HCT116 (cell line): Measurements from ENCODE around the gene TCP11L2. TPM values are rescaled to one million over a fixed set of nuclear protein-coding genes. Genes with fewer than 3 reads are reported as not detected.
"Not testable (repeated sequence)": the region's sequence is repeated elsewhere in the genome, so short reads cannot be mapped to it uniquely, and the experiment has no call there.

Experiments used
- ATAC-seq: fragments of 200-7000 bp; cut with Tn5 transposase; 2 replicates; pipeline ENCODE4 v1.9.1; 2020; ENCODE audit warnings: mild to moderate bottlenecking, moderate library complexity
- BruUV-seq: library from RNA; stranded (reverse); fragments of 400-500 nt; replicated peaks from 2 replicates; lab custom pipeline; 2021; lab: Mats Ljungman, UMichigan
- CTCF ChIA-PET: fragments of 300-600 bp; sonication (Branson Sonifier 250); formaldehyde crosslinking; loops from one replicate; lab custom pipeline; 2021; ENCODE audit warnings: antibody characterized with exemption; lab: Charles Lee
- POLR2A ChIA-PET: fragments of 300-600, 350-600 bp; sonication (Branson Sonifier 250); formaldehyde crosslinking; loops from one replicate; lab custom pipeline; 2021; ENCODE audit warnings: antibody characterized with exemption; lab: Charles Lee
- RAD21 ChIA-PET, 2 experiments: fragments of 300-600 bp; sonication (Branson Sonifier 250); formaldehyde crosslinking; loops; one replicate each; lab custom pipeline; 2023; ENCODE audit warnings: low total read pairs in 2 of 2; ENCODE audit not compliant: uncharacterized antibody in 2 of 2, unreplicated experiment in 2 of 2, low non-redundant PET in 1 of 2; lab: Charles Lee
- DNase-seq: peaks from one replicate; pipeline ENCODE4 v3.0.0-alpha.2; 2010; ENCODE audit warnings: low read depth, low spot score
- H2AFZ ChIP-seq: fragments of 200-600 bp; shearing (Covaris generic), sonication (generic); 2 replicates; pipeline ENCODE4 v1.6.1; 2017; ENCODE audit warnings: low read depth, mixed run types, mixed read lengths, antibody characterized with exemption, low read length; ENCODE audit not compliant: poor library complexity, severe bottlenecking
- H3K27ac ChIP-seq: 2 replicates; pipeline ENCODE4 v1.5.1; 2012; ENCODE audit warnings: low read depth, low read length
- H3K27me3 ChIP-seq: fragments of 200-600 bp; sonication (generic); 2 replicates; pipeline ENCODE4 v1.6.1; 2016; ENCODE audit warnings: mixed run types, low read length, mixed read lengths; ENCODE audit not compliant: insufficient read depth
- H3K36me3 ChIP-seq, 2 experiments: fragments of 200-500 bp in 1 of 2; fragments of 200-600 bp in 1 of 2; sonication (Bioruptor generic) in 1 of 2; sonication (generic) in 1 of 2; 2 replicates each; pipeline versions ENCODE4 v1.5.1 to v1.6.1; 2014 to 2016; ENCODE audit warnings: low read length in 2 of 2, inconsistent platforms in 1 of 2, mixed read lengths in 1 of 2, mixed run types in 1 of 2; ENCODE audit not compliant: insufficient read depth in 2 of 2, control insufficient read depth in 1 of 2
- H3K4me1 ChIP-seq, 2 experiments: fragments of 200-600 bp in 1 of 2; sonication (generic) in 1 of 2; 2 replicates each; pipeline versions ENCODE4 v1.5.1 to v1.6.1; 2012 to 2017; ENCODE audit warnings: low read length in 2 of 2, inconsistent platforms in 1 of 2, mild to moderate bottlenecking in 1 of 2, mixed read lengths in 1 of 2, mixed run types in 1 of 2, moderate library complexity in 1 of 2; ENCODE audit not compliant: insufficient read depth in 2 of 2, control insufficient read depth in 1 of 2
- H3K4me2 ChIP-seq: fragments of 200-600 bp; sonication (generic); 2 replicates; pipeline ENCODE4 v1.6.1; 2017; ENCODE audit warnings: mixed run types, low read length, mixed read lengths
- H3K4me3 ChIP-seq, 2 experiments: fragments of 200-600 bp in 1 of 2; sonication (generic) in 1 of 2; replicated peaks in 1 of 2; 2 replicates each; pipeline ENCODE4 v1.5.1; 2011 to 2016; ENCODE audit warnings: low read length in 2 of 2, control low read depth in 1 of 2, low read depth in 1 of 2, mild to moderate bottlenecking in 1 of 2, mixed read lengths in 1 of 2, mixed run types in 1 of 2
- H3K79me2 ChIP-seq: fragments of 200-600 bp; sonication (generic); 2 replicates; pipeline ENCODE4 v1.6.1; 2017; ENCODE audit warnings: mild to moderate bottlenecking, mixed run types, low read length, moderate library complexity, mixed read lengths; ENCODE audit not compliant: insufficient read depth
- H3K9ac ChIP-seq: fragments of 200-600 bp; sonication (generic); 2 replicates; pipeline ENCODE4 v1.6.1; 2016; ENCODE audit warnings: low read length, mixed read lengths
- H3K9me2 ChIP-seq: fragments of 200-600 bp; sonication (generic), shearing (Covaris generic); 2 replicates; pipeline ENCODE4 v1.6.1; 2017; ENCODE audit warnings: mixed run types, mild to moderate bottlenecking, moderate library complexity; ENCODE audit not compliant: insufficient read depth
- H3K9me3 ChIP-seq, 2 experiments: fragments of 200-500 bp in 1 of 2; fragments of 200-600 bp in 1 of 2; sonication (Bioruptor generic) in 1 of 2; sonication (generic) in 1 of 2; 2 replicates each; pipeline ENCODE4 v1.6.1; 2014 to 2017; ENCODE audit warnings: low read length in 2 of 2, mixed read lengths in 2 of 2, inconsistent platforms in 1 of 2, low read depth in 1 of 2, mild to moderate bottlenecking in 1 of 2, mixed run types in 1 of 2, moderate library complexity in 1 of 2; ENCODE audit not compliant: control insufficient read depth in 1 of 2, insufficient read depth in 1 of 2
- H4K20me1 ChIP-seq: fragments of 200-600 bp; sonication (generic), shearing (Covaris generic); 2 replicates; pipeline ENCODE4 v1.6.1; 2017; ENCODE audit warnings: mixed run types, mild to moderate bottlenecking, moderate library complexity; ENCODE audit not compliant: insufficient read depth
- EGR1 ChIP-seq: IDR thresholded peaks from 2 replicates; pipeline ENCODE4 v1.6.1; 2012; ENCODE audit warnings: low read depth
- EZH2 ChIP-seq: fragments of 200-600 bp; sonication (generic); IDR thresholded peaks from 2 replicates; pipeline ENCODE4 v1.6.1; 2017; ENCODE audit warnings: antibody characterized with exemption, mixed run types
- EZH2phosphoT487 ChIP-seq: fragments of 200-600 bp; IDR thresholded peaks from 2 replicates; pipeline ENCODE4 v1.6.1; 2018; ENCODE audit warnings: antibody characterized with exemption, borderline replicate concordance
- JUND ChIP-seq: IDR thresholded peaks from 2 replicates; pipeline ENCODE4 v1.6.1; 2012
- POLR2AphosphoS5 ChIP-seq: IDR thresholded peaks from 2 replicates; pipeline ENCODE4 v1.6.1; 2011; ENCODE audit warnings: mild to moderate bottlenecking, low read depth, low read length, moderate library complexity
- RAD21 ChIP-seq: IDR thresholded peaks from 2 replicates; pipeline ENCODE4 v1.6.1; 2012; ENCODE audit warnings: low read depth, mild to moderate bottlenecking
- SRF ChIP-seq: IDR thresholded peaks from 2 replicates; pipeline ENCODE4 v1.6.1; 2012; ENCODE audit warnings: low read depth
- TCF7L2 ChIP-seq: IDR thresholded peaks from 2 replicates; pipeline ENCODE4 v1.7.0; 2011; ENCODE audit warnings: borderline replicate concordance, inconsistent platforms; ENCODE audit not compliant: insufficient read depth, insufficient read length; ENCODE audit errors: extremely low read depth
- YY1 ChIP-seq: IDR thresholded peaks from 2 replicates; pipeline ENCODE4 v1.6.1; 2011; ENCODE audit warnings: low read length, low read depth, moderate library complexity, mild to moderate bottlenecking; ENCODE audit not compliant: insufficient replicate concordance; ENCODE audit errors: extremely low read depth
- ZNF274 ChIP-seq: fragments of 200-500 bp; sonication (Bioruptor generic); IDR thresholded peaks from 2 replicates; pipeline ENCODE4 v1.6.1; 2014; ENCODE audit warnings: mild to moderate bottlenecking, low read depth, low read length, inconsistent platforms
- intact Hi-C: fragments of 100-400 bp; cut with micrococcal nuclease; formaldehyde crosslinking; loops from 2 replicates; pipeline ENCODE4 v1.10.0; 2022
- total RNA-seq: library from RNA; stranded (reverse); gene quantifications from one replicate; pipeline ENCODE4 v1.2.1, GENCODE V29; 2021; ENCODE audit not compliant: unreplicated experiment
- TF ChIP-seq, protein P1 (sequence below), 3 experiments: fragments of 200-600 bp in 1 of 3; sonication (generic) in 1 of 3; IDR thresholded peaks in 2 of 3; conservative IDR thresholded peaks in 1 of 3; 2 replicates each; pipeline ENCODE4 v1.5.1; 2012 to 2017; ENCODE audit warnings: low read depth in 2 of 3, low read length in 2 of 3, antibody characterized with exemption in 1 of 3, borderline replicate concordance in 1 of 3, control low read depth in 1 of 3, mild to moderate bottlenecking in 1 of 3, mixed read lengths in 1 of 3, mixed run types in 1 of 3, moderate library complexity in 1 of 3; ENCODE audit not compliant: insufficient read depth in 1 of 3
- TF ChIP-seq, protein P2 (sequence below): IDR thresholded peaks from 2 replicates; pipeline ENCODE4 v1.6.1; 2012

TCP11L2 gene
- total RNA-seq, 1 experiment from 2014 or later: 14.4 TPM

DNA sequence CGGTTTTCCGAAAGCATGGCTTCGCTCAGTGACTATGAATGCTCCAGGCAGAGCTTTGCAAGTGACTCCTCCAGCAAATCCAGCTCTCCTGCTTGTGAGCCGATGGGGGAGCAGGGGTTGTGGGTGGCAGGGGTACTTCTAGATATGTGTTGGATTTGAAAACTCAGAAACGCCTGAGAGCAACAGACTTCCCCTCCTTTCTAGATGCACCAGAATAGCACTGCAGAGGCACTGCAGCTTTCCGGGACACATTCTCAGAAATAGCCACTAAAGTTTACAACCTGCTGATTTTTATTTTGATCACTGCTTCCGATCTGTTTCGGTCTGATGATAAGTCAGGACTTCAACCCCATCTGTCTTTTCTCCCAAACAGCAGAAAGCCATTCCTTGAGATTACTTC, 8.6 kb downstream of the TCP11L2 start (continued):
- TF ChIP-seq, protein P1, sequence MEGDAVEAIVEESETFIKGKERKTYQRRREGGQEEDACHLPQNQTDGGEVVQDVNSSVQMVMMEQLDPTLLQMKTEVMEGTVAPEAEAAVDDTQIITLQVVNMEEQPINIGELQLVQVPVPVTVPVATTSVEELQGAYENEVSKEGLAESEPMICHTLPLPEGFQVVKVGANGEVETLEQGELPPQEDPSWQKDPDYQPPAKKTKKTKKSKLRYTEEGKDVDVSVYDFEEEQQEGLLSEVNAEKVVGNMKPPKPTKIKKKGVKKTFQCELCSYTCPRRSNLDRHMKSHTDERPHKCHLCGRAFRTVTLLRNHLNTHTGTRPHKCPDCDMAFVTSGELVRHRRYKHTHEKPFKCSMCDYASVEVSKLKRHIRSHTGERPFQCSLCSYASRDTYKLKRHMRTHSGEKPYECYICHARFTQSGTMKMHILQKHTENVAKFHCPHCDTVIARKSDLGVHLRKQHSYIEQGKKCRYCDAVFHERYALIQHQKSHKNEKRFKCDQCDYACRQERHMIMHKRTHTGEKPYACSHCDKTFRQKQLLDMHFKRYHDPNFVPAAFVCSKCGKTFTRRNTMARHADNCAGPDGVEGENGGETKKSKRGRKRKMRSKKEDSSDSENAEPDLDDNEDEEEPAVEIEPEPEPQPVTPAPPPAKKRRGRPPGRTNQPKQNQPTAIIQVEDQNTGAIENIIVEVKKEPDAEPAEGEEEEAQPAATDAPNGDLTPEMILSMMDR (IDR thresholded peaks at IDR 0.05 in 2 of 3, conservative IDR thresholded peaks at IDR 0.05 in 1 of 3; ENCODE audit: borderline replicate concordance in 1 of 3, insufficient read depth in 1 of 3, low read depth in 2 of 3, low read length in 2 of 3): no peak
- TF ChIP-seq ZNF274: no peak
- TF ChIP-seq TCF7L2: no peak
- no peak for TF ChIP-seq EZH2phosphoT487
- no peak for TF ChIP-seq SRF
- TF ChIP-seq POLR2AphosphoS5: no peak
- no peak for TF ChIP-seq RAD21
- TF ChIP-seq JUND: no peak
- no peak for TF ChIP-seq YY1
- TF ChIP-seq, protein P2, sequence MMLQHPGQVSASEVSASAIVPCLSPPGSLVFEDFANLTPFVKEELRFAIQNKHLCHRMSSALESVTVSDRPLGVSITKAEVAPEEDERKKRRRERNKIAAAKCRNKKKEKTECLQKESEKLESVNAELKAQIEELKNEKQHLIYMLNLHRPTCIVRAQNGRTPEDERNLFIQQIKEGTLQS: no peak
- TF ChIP-seq EZH2: no peak
- TF ChIP-seq EGR1: no peak

DNA sequence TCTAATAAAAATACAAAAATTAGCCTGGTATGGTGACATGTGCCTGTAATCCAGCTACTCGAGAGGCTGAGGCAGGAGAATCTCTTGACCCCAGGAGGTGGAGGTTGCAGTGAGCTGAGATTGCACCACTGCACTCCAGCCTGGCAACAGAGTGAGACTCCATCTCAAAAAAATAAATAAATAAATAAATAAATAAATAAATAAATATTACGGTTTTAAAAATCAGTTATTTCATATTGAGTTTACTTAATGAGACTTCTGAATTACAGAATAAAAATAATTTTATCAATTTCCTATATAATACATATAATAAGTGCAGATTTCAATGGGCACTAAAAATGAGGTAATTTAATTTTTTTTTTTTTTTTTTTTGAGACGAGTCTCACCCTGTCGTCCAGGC, 10.9 kb downstream of the TCP11L2 start:
- H3K4me3 ChIP-seq, H3K9me2 ChIP-seq, H3K36me3 ChIP-seq, H4K20me1 ChIP-seq, H3K9ac ChIP-seq, BruUV-seq, POLR2A ChIA-PET, H3K9me3 ChIP-seq, H3K27me3 ChIP-seq, H3K4me2 ChIP-seq, ATAC-seq, H2AFZ ChIP-seq, RAD21 ChIA-PET, H3K4me1 ChIP-seq, intact Hi-C loops, DNase-seq, H3K27ac ChIP-seq, H3K79me2 ChIP-seq, CTCF ChIA-PET: not testable (repeated sequence)
